Ectodermal cell (in vitro differentiated cells): ENCODE data around the gene ATP2A1.

ENCODE experiments used
- H3K27ac ChIP-seq: 2 replicates; pipeline ENCODE4 v1.7.0; 2013; ENCODE audit warnings: mild to moderate bottlenecking, low read depth, low read length; ENCODE audit not compliant: insufficient read depth, poor library complexity, severe bottlenecking
- H3K27me3 ChIP-seq: 2 replicates; pipeline ENCODE4 v1.7.0; 2013; ENCODE audit warnings: mild to moderate bottlenecking, low read length; ENCODE audit not compliant: insufficient read depth, control insufficient read depth, poor library complexity, severe bottlenecking
- H3K36me3 ChIP-seq: one replicate; pipeline ENCODE4 v1.7.0; 2013; ENCODE audit warnings: low read length; ENCODE audit not compliant: control insufficient read depth, insufficient read depth
- H3K4me1 ChIP-seq: one replicate; pipeline ENCODE4 v1.7.0; 2013; ENCODE audit warnings: low read length; ENCODE audit not compliant: control insufficient read depth, insufficient read depth
- H3K4me3 ChIP-seq: 2 replicates; pipeline ENCODE4 v1.7.0; 2013; ENCODE audit warnings: low read depth, low read length, control low read depth; ENCODE audit not compliant: insufficient read depth
- H3K9me3 ChIP-seq: 2 replicates; pipeline ENCODE4 v1.7.0; 2013; ENCODE audit warnings: mild to moderate bottlenecking, low read length, moderate library complexity; ENCODE audit not compliant: control insufficient read depth
- whole genome bisulfite sequencing, 2 experiments: methylation state at CpG; one replicate each; pipeline ENCODE4 v1.1.7; 2013; ENCODE audit warnings: missing lambda C conversion rate in 2 of 2; 5-methylcytosine and 5-hydroxymethylcytosine counted together

The ATP2A1 gene

GRCh38 chr16:28897826-28898225 lies 19.5 kb downstream of the ATP2A1 start:
- H3K36me3 ChIP-seq = no peaks in the 10 kb centered on the region
- no peaks in the 10 kb centered on the region for H3K27me3 ChIP-seq
- H3K4me1 ChIP-seq = no peaks in the 10 kb centered on the region
- H3K27ac ChIP-seq = no peak overlapping the region
- no peak overlapping the region for H3K4me3 ChIP-seq
- no peaks in the 10 kb centered on the region for H3K9me3 ChIP-seq
- 93 to 94% methylated on average over 4 of the region's 4 CpGs for WGBS, 2 experiments

- Histone ChIP-seq H3K36me3 (no peaks in the 10 kb centered on the region), H3K27ac (no peak overlapping the region), H3K4me1 (no peaks in the 10 kb centered on the region), H3K9me3 (no peaks in the 10 kb centered on the region), H3K27me3 (no peaks in the 10 kb centered on the region), H3K4me3 (no peak overlapping the region)
- WGBS, 2 experiments = 91 to 93% methylated on average over 15 of the region's 15 CpGs
Observed at GRCh38 chr16:28898266-28898665, 20.0 kb downstream of the ATP2A1 start.

GRCh38 chr16:28898942-28899341 lies 20.7 kb downstream of the ATP2A1 start:
- Histone ChIP-seq H3K4me3 (no peak overlapping the region), H3K36me3 (no peaks in the 10 kb centered on the region), H3K27ac (no peak overlapping the region), H3K9me3 (no peaks in the 10 kb centered on the region), H3K27me3 (no peaks in the 10 kb centered on the region), H3K4me1 (no peaks in the 10 kb centered on the region)
- 87 to 90% methylated on average over 4 of the region's 4 CpGs for WGBS, 2 experiments

- Histone ChIP-seq H3K4me1 (no peaks in the 10 kb centered on the region), H3K4me3 (no peak overlapping the region), H3K27ac (no peak overlapping the region), H3K9me3 (no peaks in the 10 kb centered on the region), H3K27me3 (no peaks in the 10 kb centered on the region), H3K36me3 (no peaks in the 10 kb centered on the region)
- 91 to 92% methylated on average over 11 of the region's 11 CpGs for WGBS, 2 experiments
Observed at GRCh38 chr16:28899882-28900590, 21.7 kb downstream of the ATP2A1 start.

GRCh38 chr16:28900601-28901000 lies 22.3 kb downstream of the ATP2A1 start:
- Histone ChIP-seq H3K27ac (no peak overlapping the region), H3K4me3 (no peak overlapping the region), H3K27me3 (no peaks in the 10 kb centered on the region), H3K9me3 (no peaks in the 10 kb centered on the region), H3K36me3 (no peaks in the 10 kb centered on the region), H3K4me1 (no peaks in the 10 kb centered on the region)
- 93 to 94% methylated on average over 25 of the region's 25 CpGs for WGBS, 2 experiments

GRCh38 chr16:28901862-28902261 lies 23.6 kb downstream of the ATP2A1 start:
- Histone ChIP-seq H3K9me3 (no peaks in the 10 kb centered on the region), H3K4me3 (no peak overlapping the region), H3K27ac (no peak overlapping the region), H3K27me3 (no peaks in the 10 kb centered on the region), H3K36me3 (no peaks in the 10 kb centered on the region), H3K4me1 (no peaks in the 10 kb centered on the region)
- 94 to 95% methylated on average over 15 of the region's 15 CpGs for WGBS, 2 experiments

- Histone ChIP-seq H3K36me3 (no peaks in the 10 kb centered on the region), H3K4me1 (no peaks in the 10 kb centered on the region), H3K4me3 (no peak overlapping the region), H3K9me3 (no peaks in the 10 kb centered on the region), H3K27me3 (no peaks in the 10 kb centered on the region), H3K27ac (no peak overlapping the region)
- 86 to 93% methylated on average over 11 of the region's 11 CpGs for WGBS, 2 experiments
Observed at GRCh38 chr16:28902909-28903308, 24.6 kb downstream of the ATP2A1 start.

GRCh38 chr16:28903344-28904042 lies 25.2 kb downstream of the ATP2A1 start:
- WGBS, 2 experiments = 92 to 93% methylated on average over 29 of the region's 29 CpGs
- Histone ChIP-seq H3K36me3 (no peaks in the 10 kb centered on the region), H3K4me3 (no peak overlapping the region), H3K9me3 (no peaks in the 10 kb centered on the region), H3K4me1 (no peaks in the 10 kb centered on the region), H3K27ac (no peak overlapping the region), H3K27me3 (no peaks in the 10 kb centered on the region)

- H3K27me3 ChIP-seq = no peaks in the 10 kb centered on the region
- 94% methylated on average over 14 of the region's 14 CpGs for WGBS, 2 experiments
- H3K9me3 ChIP-seq = no peaks in the 10 kb centered on the region
- no peak overlapping the region for H3K4me3 ChIP-seq
- H3K4me1 ChIP-seq = no peaks in the 10 kb centered on the region
- no peaks in the 10 kb centered on the region for H3K36me3 ChIP-seq
- H3K27ac ChIP-seq = no peak overlapping the region
Observed at GRCh38 chr16:28904363-28904762, 26.1 kb downstream of the ATP2A1 start.

- no peaks in the 10 kb centered on the region for H3K4me1 ChIP-seq
- H3K27ac ChIP-seq = no peak overlapping the region
- H3K36me3 ChIP-seq = no peaks in the 10 kb centered on the region
- H3K4me3 ChIP-seq = no peak overlapping the region
- H3K27me3 ChIP-seq = no peaks in the 10 kb centered on the region
- 94 to 95% methylated on average over 16 of the region's 16 CpGs for WGBS, 2 experiments
- H3K9me3 ChIP-seq = no peaks in the 10 kb centered on the region
Observed at GRCh38 chr16:28904828-28905227, 26.5 kb downstream of the ATP2A1 start.
